SU-DHL-6 (cell line): ENCODE measurements around the gene HS6ST2.

Experiments
- H2AFZ ChIP-seq: fragments of 200-600 bp; sonication (generic); 2 replicates; pipeline ENCODE4 v1.6.1; 2014; ENCODE audit warnings: low read depth, mild to moderate bottlenecking, moderate library complexity, mixed read lengths, antibody characterized with exemption, low read length; ENCODE audit not compliant: severe bottlenecking
- H3F3A ChIP-seq: fragments of 200-600 bp; shearing (Covaris generic); 2 replicates; pipeline ENCODE4 v1.6.0; 2016; ENCODE audit warnings: antibody characterized with exemption, mild to moderate bottlenecking; ENCODE audit not compliant: insufficient read depth
- H3K27ac ChIP-seq: fragments of 200-600 bp; sonication (generic); 2 replicates; pipeline ENCODE4 v1.5.1; 2016; ENCODE audit warnings: low read depth, mild to moderate bottlenecking, low read length, moderate library complexity, mixed read lengths
- H3K27me3 ChIP-seq: fragments of 200-600 bp; sonication (generic), shearing (Covaris generic); 2 replicates; pipeline ENCODE4 v1.6.0; 2014; ENCODE audit warnings: mild to moderate bottlenecking, low read length
- H3K36me3 ChIP-seq: fragments of 200-600 bp; sonication (generic); 2 replicates; pipeline ENCODE4 v1.6.1; 2014; ENCODE audit warnings: mild to moderate bottlenecking, low read length, mixed read lengths
- H3K4me2 ChIP-seq: fragments of 300-600, 200-600 bp; shearing (Covaris generic), sonication (generic); 2 replicates; pipeline ENCODE4 v1.6.0; 2014; ENCODE audit warnings: low read length, low read depth, mild to moderate bottlenecking; ENCODE audit not compliant: poor library complexity, severe bottlenecking
- H3K4me3 ChIP-seq: fragments of 200-600 bp; sonication (generic); 2 replicates; pipeline ENCODE4 v1.5.1; 2014; ENCODE audit warnings: antibody characterized with exemption, low read length, mild to moderate bottlenecking, mixed read lengths; ENCODE audit not compliant: insufficient read depth, poor library complexity, severe bottlenecking
- H3K79me2 ChIP-seq: fragments of 200-600 bp; sonication (generic); 2 replicates; pipeline ENCODE4 v1.6.1; 2014; ENCODE audit warnings: mild to moderate bottlenecking, low read length, moderate library complexity; ENCODE audit not compliant: insufficient read depth
- H3K9ac ChIP-seq: fragments of 200-600 bp; sonication (generic); 2 replicates; pipeline ENCODE4 v1.7.0; 2014; ENCODE audit warnings: mild to moderate bottlenecking, low read length
- H3K9me2 ChIP-seq: fragments of 200-600 bp; sonication (generic); replicated peaks from 2 replicates; pipeline ENCODE4 v1.6.1; 2014; ENCODE audit warnings: low read length; ENCODE audit not compliant: insufficient read depth
- H3K9me3 ChIP-seq: fragments of 200-600 bp; sonication (generic); 2 replicates; pipeline ENCODE4 v1.6.1; 2014; ENCODE audit warnings: low read length, mixed read lengths; ENCODE audit not compliant: insufficient read depth
- H4K20me1 ChIP-seq: fragments of 200-600 bp; sonication (generic); 2 replicates; pipeline ENCODE4 v1.6.1; 2014; ENCODE audit warnings: low read depth, mild to moderate bottlenecking, antibody characterized with exemption, low read length, moderate library complexity, mixed read lengths
- CTCF ChIP-seq: fragments of 200-600 bp; sonication (generic); IDR thresholded peaks from one replicate; pipeline ENCODE4 v1.5.1; 2017; ENCODE audit warnings: antibody characterized with exemption, mild to moderate bottlenecking, low read length, moderate library complexity; ENCODE audit not compliant: insufficient read depth, poor library complexity, severe bottlenecking
- EZH2phosphoT487 ChIP-seq: fragments of 200-600 bp; sonication (generic), shearing (Covaris generic); conservative IDR thresholded peaks from 2 replicates; pipeline ENCODE4 v1.6.1; 2018; ENCODE audit warnings: mild to moderate bottlenecking, antibody characterized with exemption, low read length, moderate library complexity, mixed read lengths

The HS6ST2 gene

DNA sequence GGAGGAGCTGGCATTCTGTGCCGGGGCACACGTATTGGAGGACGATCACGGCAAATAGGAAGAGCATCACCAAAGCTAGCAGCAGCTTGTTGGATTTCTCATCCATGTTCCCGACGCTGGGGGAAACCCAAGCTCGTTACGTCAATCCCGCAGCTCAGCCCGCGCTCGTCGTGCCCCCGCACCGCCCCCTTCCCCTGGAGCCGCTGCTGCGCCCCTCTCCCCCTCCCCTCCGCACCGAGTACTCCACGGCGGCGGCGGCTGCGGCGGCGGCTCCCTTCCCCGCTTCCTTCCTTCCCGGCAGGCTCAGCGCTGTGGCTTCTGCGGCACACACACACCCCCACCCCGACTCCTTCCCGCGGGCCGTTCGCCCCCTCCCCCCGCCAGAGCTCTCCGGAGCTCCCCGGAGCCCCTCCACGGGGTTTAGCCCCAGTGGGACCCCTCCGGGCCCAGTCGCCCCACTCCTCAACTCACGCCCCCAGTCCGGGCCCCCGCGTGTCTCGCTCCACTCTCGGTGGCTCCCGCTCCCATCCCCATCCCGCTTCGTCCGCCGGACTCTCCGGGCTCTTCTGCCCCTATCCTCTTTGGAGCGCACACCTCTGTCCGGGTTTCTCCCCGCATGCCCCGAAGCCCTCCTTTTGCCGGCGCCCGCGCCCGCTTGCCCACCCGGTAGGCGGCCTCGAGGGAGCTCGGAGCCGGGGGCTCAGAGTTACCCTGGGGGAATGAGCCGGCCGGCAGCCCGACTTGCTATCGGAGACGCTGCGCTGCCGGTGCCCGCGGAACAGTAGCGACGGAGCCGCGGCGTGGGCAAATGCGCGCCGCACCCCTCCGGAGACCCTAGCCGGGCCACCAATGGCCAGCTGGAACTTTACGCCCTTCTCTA lies 978 bp downstream of the HS6ST2 start:
- H3K9me3 ChIP-seq = no peaks in the 10 kb centered on the region
- H4K20me1 ChIP-seq = no peaks in the 10 kb centered on the region
- H3K9me2 ChIP-seq = no peaks in the 10 kb centered on the region
- H3K36me3 ChIP-seq = no peaks in the 10 kb centered on the region
- H3F3A ChIP-seq = no peaks in the 10 kb centered on the region
- H2AFZ ChIP-seq = no peak overlapping the region
- no peak overlapping the region for H3K27ac ChIP-seq
- no peak overlapping the region for H3K9ac ChIP-seq
- H3K4me2 ChIP-seq = no peak overlapping the region
- no peaks in the 10 kb centered on the region for H3K79me2 ChIP-seq
- no peaks in the 10 kb centered on the region for H3K27me3 ChIP-seq
- TF ChIP-seq CTCF = no peak
- no peak for TF ChIP-seq EZH2phosphoT487
- no peak overlapping the region for H3K4me3 ChIP-seq

- H3K79me2 ChIP-seq = no peaks in the 10 kb centered on the region
- no peak overlapping the region for H2AFZ ChIP-seq
- no peak overlapping the region for H3K9ac ChIP-seq
- H3K27me3 ChIP-seq = no peaks in the 10 kb centered on the region
- H3F3A ChIP-seq = no peaks in the 10 kb centered on the region
- no peak overlapping the region for H3K4me3 ChIP-seq
- H4K20me1 ChIP-seq = no peaks in the 10 kb centered on the region
- TF ChIP-seq EZH2phosphoT487 = no peak
- no peak for TF ChIP-seq CTCF
- no peak overlapping the region for H3K27ac ChIP-seq
- no peaks in the 10 kb centered on the region for H3K9me2 ChIP-seq
- H3K36me3 ChIP-seq = no peaks in the 10 kb centered on the region
- H3K9me3 ChIP-seq = no peaks in the 10 kb centered on the region
- H3K4me2 ChIP-seq = no peak overlapping the region
Observed at GRCh38 chrX:132956421-132957210, 1.8 kb downstream of the HS6ST2 start.

DNA sequence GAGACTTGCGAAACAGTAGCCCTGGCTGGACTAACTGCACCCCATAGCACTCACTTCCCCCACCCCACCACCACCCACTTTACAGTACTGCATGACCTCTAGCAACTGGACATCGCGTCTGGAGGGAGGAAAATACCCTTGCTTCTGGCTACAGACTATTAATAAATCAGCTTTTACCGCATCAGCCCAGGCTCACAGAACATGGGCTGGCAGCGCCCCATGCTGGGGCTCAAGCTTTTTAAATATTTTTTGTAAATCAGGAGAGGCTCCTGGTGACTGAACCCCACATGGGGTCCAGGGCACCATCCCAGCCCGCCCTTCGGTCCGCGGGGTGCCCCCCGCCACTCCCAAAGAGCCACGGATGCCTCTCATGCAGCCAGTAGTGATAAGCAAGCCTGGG lies 2.7 kb downstream of the HS6ST2 start:
- Histone ChIP-seq H4K20me1 (no peaks in the 10 kb centered on the region), H3K4me3 (no peak overlapping the region), H3K27me3 (no peaks in the 10 kb centered on the region), H3F3A (no peaks in the 10 kb centered on the region), H3K9me3 (no peaks in the 10 kb centered on the region), H3K4me2 (no peak overlapping the region), H3K9me2 (no peaks in the 10 kb centered on the region), H2AFZ (no peak overlapping the region), H3K36me3 (no peaks in the 10 kb centered on the region), H3K79me2 (no peaks in the 10 kb centered on the region), H3K9ac (no peak overlapping the region), H3K27ac (no peak overlapping the region)
- TF ChIP-seq EZH2phosphoT487 (no peak), CTCF (no peak)
